Measurements from ENCODE around the gene ITGA1. TPM values are rescaled to one million over a fixed set of nuclear protein-coding genes. Genes with fewer than 3 reads are reported as not detected.

Gene ITGA1
- total and polyA plus RNA-seq, 2 of the 13 experiments (the other 11 are each of a cell fraction or from before 2014, with no cell fraction given): 23.1 to 28.6 TPM

DNA sequence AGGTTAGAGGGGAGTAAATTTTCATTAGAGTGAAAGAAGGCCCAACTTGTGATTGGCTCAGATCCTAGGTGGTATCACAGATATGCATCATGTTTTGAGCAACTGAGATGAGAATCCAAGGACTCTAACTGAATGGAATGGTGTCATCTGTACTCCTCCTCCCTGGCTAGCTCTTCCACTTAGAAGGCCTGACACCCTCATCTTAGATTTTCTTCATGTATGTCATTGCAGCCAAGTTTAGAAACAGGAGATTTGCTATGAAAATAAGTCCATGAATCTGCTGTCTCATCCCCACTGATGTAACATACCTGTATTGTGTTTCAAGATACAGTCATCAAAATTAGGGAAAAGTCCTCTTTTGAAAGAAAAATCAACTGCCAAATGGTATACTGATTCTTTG lies 54.4 kb downstream of the ITGA1 start:
- TF ChIP-seq ZNF205 (CRISPR knock-in tag; IDR thresholded peaks at IDR 0.05) (no peak), ZNF841 (CRISPR knock-in tag; IDR thresholded peaks at IDR 0.05; ENCODE audit: borderline replicate concordance) (no peak)
- TF ChIP-seq, protein P1, sequence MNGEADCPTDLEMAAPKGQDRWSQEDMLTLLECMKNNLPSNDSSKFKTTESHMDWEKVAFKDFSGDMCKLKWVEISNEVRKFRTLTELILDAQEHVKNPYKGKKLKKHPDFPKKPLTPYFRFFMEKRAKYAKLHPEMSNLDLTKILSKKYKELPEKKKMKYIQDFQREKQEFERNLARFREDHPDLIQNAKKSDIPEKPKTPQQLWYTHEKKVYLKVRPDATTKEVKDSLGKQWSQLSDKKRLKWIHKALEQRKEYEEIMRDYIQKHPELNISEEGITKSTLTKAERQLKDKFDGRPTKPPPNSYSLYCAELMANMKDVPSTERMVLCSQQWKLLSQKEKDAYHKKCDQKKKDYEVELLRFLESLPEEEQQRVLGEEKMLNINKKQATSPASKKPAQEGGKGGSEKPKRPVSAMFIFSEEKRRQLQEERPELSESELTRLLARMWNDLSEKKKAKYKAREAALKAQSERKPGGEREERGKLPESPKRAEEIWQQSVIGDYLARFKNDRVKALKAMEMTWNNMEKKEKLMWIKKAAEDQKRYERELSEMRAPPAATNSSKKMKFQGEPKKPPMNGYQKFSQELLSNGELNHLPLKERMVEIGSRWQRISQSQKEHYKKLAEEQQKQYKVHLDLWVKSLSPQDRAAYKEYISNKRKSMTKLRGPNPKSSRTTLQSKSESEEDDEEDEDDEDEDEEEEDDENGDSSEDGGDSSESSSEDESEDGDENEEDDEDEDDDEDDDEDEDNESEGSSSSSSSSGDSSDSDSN (CRISPR knock-in tag; IDR thresholded peaks at IDR 0.05): no peak
- TF ChIP-seq, protein P2, sequence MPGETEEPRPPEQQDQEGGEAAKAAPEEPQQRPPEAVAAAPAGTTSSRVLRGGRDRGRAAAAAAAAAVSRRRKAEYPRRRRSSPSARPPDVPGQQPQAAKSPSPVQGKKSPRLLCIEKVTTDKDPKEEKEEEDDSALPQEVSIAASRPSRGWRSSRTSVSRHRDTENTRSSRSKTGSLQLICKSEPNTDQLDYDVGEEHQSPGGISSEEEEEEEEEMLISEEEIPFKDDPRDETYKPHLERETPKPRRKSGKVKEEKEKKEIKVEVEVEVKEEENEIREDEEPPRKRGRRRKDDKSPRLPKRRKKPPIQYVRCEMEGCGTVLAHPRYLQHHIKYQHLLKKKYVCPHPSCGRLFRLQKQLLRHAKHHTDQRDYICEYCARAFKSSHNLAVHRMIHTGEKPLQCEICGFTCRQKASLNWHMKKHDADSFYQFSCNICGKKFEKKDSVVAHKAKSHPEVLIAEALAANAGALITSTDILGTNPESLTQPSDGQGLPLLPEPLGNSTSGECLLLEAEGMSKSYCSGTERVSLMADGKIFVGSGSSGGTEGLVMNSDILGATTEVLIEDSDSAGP (CRISPR knock-in tag; IDR thresholded peaks at IDR 0.05; ENCODE audit: borderline replicate concordance): no peak
- BruUV-seq (replicated peaks): no TSS peak
- in situ Hi-C loops (cut with HindIII; ENCODE audit: extremely low pct_ligation_motif_present, low pct_unique_long_range_greater_than_20kb) (no loop called here), intact Hi-C loops (cut with micrococcal nuclease; ENCODE audit: unreplicated experiment) (no loop called here)
- Histone ChIP-seq H3K27ac (ENCODE audit: extremely low read length, insufficient read depth, low read length) (no peak overlapping the region), H3K9ac (ENCODE audit: insufficient read depth, low read depth, low read length) (no peak overlapping the region), H3K27me3 (ENCODE audit: control insufficient read depth in 1 of 2, insufficient read depth in 2 of 2, low read length in 2 of 2) (no peaks in the 10 kb centered on the region), H2AFZ (ENCODE audit: low read length) (no peak overlapping the region), H3K4me3 (replicated peaks in 1 of 3; ENCODE audit: insufficient read depth in 1 of 3, low read depth in 2 of 3, low read length in 3 of 3) (no peak overlapping the region), H4K20me1 (ENCODE audit: insufficient read depth, low read length) (no peaks in the 10 kb centered on the region), H3K4me2 (ENCODE audit: low read depth, low read length) (no peak overlapping the region), H3K36me3 (replicated peaks in 1 of 2; ENCODE audit: control insufficient read depth in 1 of 2, insufficient read depth in 2 of 2, low read length in 2 of 2) (no peaks in the 10 kb centered on the region), H3K9me3 (ENCODE audit: low read length) (no peaks in the 10 kb centered on the region), H3K79me2 (ENCODE audit: insufficient read depth, low read length) (no peaks in the 10 kb centered on the region), H3K4me1 (ENCODE audit: insufficient read depth, low read length) (no peaks in the 10 kb centered on the region)
- POLR2A ChIA-PET: no interaction called here
- FAIRE-seq (no peak), ATAC-seq (no peak), DNase-seq (ENCODE audit: low spot score) (no peak)
- CTCF ChIA-PET (ENCODE audit: low intra/inter-chr PET ratio, low total read pairs): no interaction called here

DNA sequence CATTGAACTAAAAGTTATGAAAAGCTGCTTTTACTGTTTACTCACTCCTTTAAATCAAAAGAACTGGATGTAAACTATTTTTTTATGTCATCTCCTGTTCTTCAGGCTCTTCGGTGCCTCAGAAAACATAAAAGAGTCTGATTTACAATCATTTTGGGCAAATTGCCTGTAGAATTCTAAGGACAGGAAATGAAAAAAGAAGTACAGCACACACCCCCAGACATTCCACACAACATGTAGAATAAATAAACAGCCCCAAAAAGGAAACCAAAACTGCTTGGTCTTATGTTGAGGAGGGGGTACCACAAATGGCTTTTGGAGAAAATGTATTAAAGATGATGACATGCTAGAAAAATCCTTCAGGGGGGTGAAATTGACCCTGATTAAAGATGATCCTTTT lies 57.2 kb downstream of the ITGA1 start:
- Histone ChIP-seq H3K27ac (ENCODE audit: extremely low read length, insufficient read depth, low read length) (no peak overlapping the region), H3K9me3 (ENCODE audit: low read length) (no peaks in the 10 kb centered on the region), H3K79me2 (ENCODE audit: insufficient read depth, low read length) (no peaks in the 10 kb centered on the region), H3K9ac (ENCODE audit: insufficient read depth, low read depth, low read length) (no peak overlapping the region), H4K20me1 (ENCODE audit: insufficient read depth, low read length) (no peaks in the 10 kb centered on the region), H3K4me2 (ENCODE audit: low read depth, low read length) (no peak overlapping the region), H2AFZ (ENCODE audit: low read length) (no peak overlapping the region), H3K4me3 (replicated peaks in 1 of 3; ENCODE audit: insufficient read depth in 1 of 3, low read depth in 2 of 3, low read length in 3 of 3) (no peak overlapping the region), H3K27me3 (ENCODE audit: control insufficient read depth in 1 of 2, insufficient read depth in 2 of 2, low read length in 2 of 2) (no peaks in the 10 kb centered on the region), H3K4me1 (ENCODE audit: insufficient read depth, low read length) (no peaks in the 10 kb centered on the region), H3K36me3 (replicated peaks in 1 of 2; ENCODE audit: control insufficient read depth in 1 of 2, insufficient read depth in 2 of 2, low read length in 2 of 2) (no peaks in the 10 kb centered on the region)
- DNase-seq (ENCODE audit: low spot score) (no peak), ATAC-seq (no peak), FAIRE-seq (no peak)
- intact Hi-C loops (cut with micrococcal nuclease; ENCODE audit: unreplicated experiment): no loop called here
- no TSS peak for BruUV-seq (replicated peaks)
- 94% methylated on average over 1 of the region's 1 CpG for WGBS (ENCODE audit: low lambda C conversion rate)
- ChIA-PET POLR2A (no interaction called here), CTCF (ENCODE audit: low intra/inter-chr PET ratio, low total read pairs) (no interaction called here)
- in situ Hi-C loops (cut with HindIII; ENCODE audit: extremely low pct_ligation_motif_present, low pct_unique_long_range_greater_than_20kb): no loop called here
- TF ChIP-seq NCOA2 (CRISPR knock-in tag; IDR thresholded peaks at IDR 0.05) (no peak), FLYWCH1 (CRISPR knock-in tag; IDR thresholded peaks at IDR 0.05) (no peak), ZBTB20 (CRISPR knock-in tag; IDR thresholded peaks at IDR 0.05; ENCODE audit: borderline replicate concordance, low read depth) (no peak), ZFYVE20 (CRISPR knock-in tag; IDR thresholded peaks at IDR 0.05; ENCODE audit: borderline replicate concordance, low read depth) (no peak), ZNF747 (CRISPR knock-in tag; IDR thresholded peaks at IDR 0.05; ENCODE audit: borderline replicate concordance) (no peak)
- TF ChIP-seq, protein P3, sequence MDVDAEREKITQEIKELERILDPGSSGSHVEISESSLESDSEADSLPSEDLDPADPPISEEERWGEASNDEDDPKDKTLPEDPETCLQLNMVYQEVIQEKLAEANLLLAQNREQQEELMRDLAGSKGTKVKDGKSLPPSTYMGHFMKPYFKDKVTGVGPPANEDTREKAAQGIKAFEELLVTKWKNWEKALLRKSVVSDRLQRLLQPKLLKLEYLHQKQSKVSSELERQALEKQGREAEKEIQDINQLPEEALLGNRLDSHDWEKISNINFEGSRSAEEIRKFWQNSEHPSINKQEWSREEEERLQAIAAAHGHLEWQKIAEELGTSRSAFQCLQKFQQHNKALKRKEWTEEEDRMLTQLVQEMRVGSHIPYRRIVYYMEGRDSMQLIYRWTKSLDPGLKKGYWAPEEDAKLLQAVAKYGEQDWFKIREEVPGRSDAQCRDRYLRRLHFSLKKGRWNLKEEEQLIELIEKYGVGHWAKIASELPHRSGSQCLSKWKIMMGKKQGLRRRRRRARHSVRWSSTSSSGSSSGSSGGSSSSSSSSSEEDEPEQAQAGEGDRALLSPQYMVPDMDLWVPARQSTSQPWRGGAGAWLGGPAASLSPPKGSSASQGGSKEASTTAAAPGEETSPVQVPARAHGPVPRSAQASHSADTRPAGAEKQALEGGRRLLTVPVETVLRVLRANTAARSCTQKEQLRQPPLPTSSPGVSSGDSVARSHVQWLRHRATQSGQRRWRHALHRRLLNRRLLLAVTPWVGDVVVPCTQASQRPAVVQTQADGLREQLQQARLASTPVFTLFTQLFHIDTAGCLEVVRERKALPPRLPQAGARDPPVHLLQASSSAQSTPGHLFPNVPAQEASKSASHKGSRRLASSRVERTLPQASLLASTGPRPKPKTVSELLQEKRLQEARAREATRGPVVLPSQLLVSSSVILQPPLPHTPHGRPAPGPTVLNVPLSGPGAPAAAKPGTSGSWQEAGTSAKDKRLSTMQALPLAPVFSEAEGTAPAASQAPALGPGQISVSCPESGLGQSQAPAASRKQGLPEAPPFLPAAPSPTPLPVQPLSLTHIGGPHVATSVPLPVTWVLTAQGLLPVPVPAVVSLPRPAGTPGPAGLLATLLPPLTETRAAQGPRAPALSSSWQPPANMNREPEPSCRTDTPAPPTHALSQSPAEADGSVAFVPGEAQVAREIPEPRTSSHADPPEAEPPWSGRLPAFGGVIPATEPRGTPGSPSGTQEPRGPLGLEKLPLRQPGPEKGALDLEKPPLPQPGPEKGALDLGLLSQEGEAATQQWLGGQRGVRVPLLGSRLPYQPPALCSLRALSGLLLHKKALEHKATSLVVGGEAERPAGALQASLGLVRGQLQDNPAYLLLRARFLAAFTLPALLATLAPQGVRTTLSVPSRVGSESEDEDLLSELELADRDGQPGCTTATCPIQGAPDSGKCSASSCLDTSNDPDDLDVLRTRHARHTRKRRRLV (CRISPR knock-in tag; IDR thresholded peaks at IDR 0.05): no peak

All from HepG2 (cell line).